CD14-positive monocyte (primary cell): ENCODE data around the gene MED7. TPM values are rescaled to one million over a fixed set of nuclear protein-coding genes. Genes with fewer than 3 reads are reported as not detected.

Source experiments
- DNase-seq, 3 donors: peaks; one replicate each; pipeline ENCODE4 v3.0.0-alpha.2; 2011 to 2022
- H2AFZ ChIP-seq: 2 replicates; pipeline ENCODE4 v1.6.0; 2012; ENCODE audit warnings: mild to moderate bottlenecking, low read depth, low read length, inconsistent platforms; ENCODE audit not compliant: insufficient read depth, poor library complexity, severe bottlenecking
- H3K27ac ChIP-seq, 2 donors: 1 replicate in 1 of 2; 2 replicates in 1 of 2; pipeline ENCODE4 v1.5.1; 2012 to 2013; ENCODE audit warnings: low read length in 2 of 2, control low read depth in 1 of 2, inconsistent platforms in 1 of 2, low read depth in 1 of 2, mild to moderate bottlenecking in 1 of 2
- H3K27me3 ChIP-seq, 2 donors: one replicate each; pipeline versions ENCODE4 v1.6.0 to v1.6.1; 2011 to 2013; ENCODE audit warnings: low read length in 2 of 2; ENCODE audit not compliant: control insufficient read depth in 2 of 2, insufficient read depth in 2 of 2
- H3K36me3 ChIP-seq, 2 donors: replicated peaks in 1 of 2; 1 replicate in 1 of 2; 2 replicates in 1 of 2; pipeline versions ENCODE4 v1.5.1 to v1.6.1; 2012 to 2013; ENCODE audit warnings: low read length in 2 of 2, control low read depth in 1 of 2, inconsistent platforms in 1 of 2, mild to moderate bottlenecking in 1 of 2; ENCODE audit not compliant: insufficient read depth in 2 of 2, control insufficient read depth in 1 of 2
- H3K4me1 ChIP-seq, 2 donors: 1 replicate in 1 of 2; 2 replicates in 1 of 2; pipeline versions ENCODE4 v1.5.1 to v1.6.1; 2012 to 2013; ENCODE audit warnings: low read length in 2 of 2, control low read depth in 1 of 2, inconsistent platforms in 1 of 2, mild to moderate bottlenecking in 1 of 2, moderate library complexity in 1 of 2; ENCODE audit not compliant: insufficient read depth in 2 of 2, control insufficient read depth in 1 of 2
- H3K4me2 ChIP-seq: replicated peaks from 2 replicates; pipeline ENCODE3; 2012; ENCODE audit warnings: low read length, moderate library complexity, mild to moderate bottlenecking; ENCODE audit not compliant: poor library complexity, severe bottlenecking; ENCODE audit errors: extremely low read depth
- H3K4me3 ChIP-seq, 3 experiments: fragments of 200-600 bp in 1 of 3; sonication (generic) in 1 of 3; replicated peaks in 1 of 3; 1 replicate in 2 of 3; 2 replicates in 1 of 3; pipeline ENCODE4 v1.5.1; 2011 to 2013; ENCODE audit warnings: low read length in 3 of 3, mild to moderate bottlenecking in 3 of 3, control low read depth in 2 of 3, low read depth in 2 of 3, inconsistent platforms in 1 of 3, moderate library complexity in 1 of 3
- H3K79me2 ChIP-seq: 2 replicates; pipeline ENCODE4 v1.6.0; 2012; ENCODE audit warnings: mild to moderate bottlenecking, control low read depth, inconsistent platforms, low read length, moderate library complexity; ENCODE audit not compliant: insufficient read depth
- H3K9ac ChIP-seq: 2 replicates; pipeline ENCODE4 v1.6.0; 2017; ENCODE audit warnings: low read length, mild to moderate bottlenecking; ENCODE audit not compliant: insufficient read depth, poor library complexity, severe bottlenecking
- H3K9me3 ChIP-seq, 2 donors: replicated peaks in 1 of 2; 1 replicate in 1 of 2; 2 replicates in 1 of 2; pipeline versions ENCODE4 v1.5.1 to v1.6.1; 2012 to 2013; ENCODE audit warnings: low read length in 2 of 2, control low read depth in 1 of 2; ENCODE audit not compliant: control insufficient read depth in 1 of 2, insufficient read depth in 1 of 2
- H4K20me1 ChIP-seq: 2 replicates; pipeline ENCODE4 v1.6.0; 2012; ENCODE audit warnings: mild to moderate bottlenecking, low read length, control low read depth, moderate library complexity; ENCODE audit not compliant: insufficient read depth
- H3K27ac Mint-ChIP-seq, 7 donors: one replicate each; pipeline ENCODE4 v1.8.0; 2020; ENCODE audit warnings: mild to moderate bottlenecking in 7 of 7, mixed read lengths in 7 of 7, moderate library complexity in 6 of 7, inconsistent platforms in 2 of 7
- H3K27me3 Mint-ChIP-seq, 3 donors: one replicate each; pipeline ENCODE4 v1.8.0; 2021 to 2022; ENCODE audit warnings: low read depth in 3 of 3, mild to moderate bottlenecking in 3 of 3, mixed read lengths in 3 of 3, moderate library complexity in 3 of 3, inconsistent platforms in 1 of 3
- H3K36me3 Mint-ChIP-seq, 2 donors: one replicate each; pipeline ENCODE4 v1.8.0; 2020; ENCODE audit warnings: mixed read lengths in 2 of 2, inconsistent platforms in 1 of 2, mild to moderate bottlenecking in 1 of 2
- H3K4me1 Mint-ChIP-seq: one replicate; pipeline ENCODE4 v1.8.0; 2020; ENCODE audit warnings: mild to moderate bottlenecking, mixed read lengths
- H3K4me3 Mint-ChIP-seq, 2 donors: one replicate each; pipeline ENCODE4 v1.8.0; 2020; ENCODE audit warnings: mild to moderate bottlenecking in 2 of 2, mixed read lengths in 2 of 2, moderate library complexity in 1 of 2
- H3K9me3 Mint-ChIP-seq, 7 donors: one replicate each; pipeline ENCODE4 v1.8.0; 2020 to 2022; ENCODE audit warnings: mixed read lengths in 7 of 7, mild to moderate bottlenecking in 6 of 7, moderate library complexity in 6 of 7, inconsistent platforms in 2 of 7
- WGBS: methylation state at CpG from one replicate; pipeline ENCODE4 v1.1.5; 2013; ENCODE audit warnings: missing lambda C conversion rate; ENCODE audit not compliant: insufficient coverage; 5-methylcytosine and 5-hydroxymethylcytosine counted together
- intact Hi-C, 2 donors: fragments of 100-400 bp; cut with micrococcal nuclease; formaldehyde crosslinking; loops; one replicate each; pipeline versions ENCODE4 v1.15.0 to v1.15.1; 2023
- polyA plus RNA-seq, 3 donors: library from polyadenylated mRNA; depleted of rRNA in 1 of 3; unstranded in 2 of 3; stranded (reverse) in 1 of 3; fragments of 300-500 nt in 2 of 3; fragments of >200 nt in 1 of 3; fragmentation: Illumina TruSeq in 2 of 3; gene quantifications; 1 replicate in 2 of 3; 2 replicates in 1 of 3; pipeline ENCODE4 v1.2.3, GENCODE V29; 2012 to 2021
- TF ChIP-seq, protein P1 (sequence below): fragments of 200-600 bp; IDR thresholded peaks from one replicate; pipeline ENCODE4 v1.8.0; 2022; ENCODE audit warnings: antibody characterized with exemption, mild to moderate bottlenecking

Gene MED7
- polyA plus RNA-seq, 3 donors: 5.9 to 13.0 (median 11.9) TPM

DNA sequence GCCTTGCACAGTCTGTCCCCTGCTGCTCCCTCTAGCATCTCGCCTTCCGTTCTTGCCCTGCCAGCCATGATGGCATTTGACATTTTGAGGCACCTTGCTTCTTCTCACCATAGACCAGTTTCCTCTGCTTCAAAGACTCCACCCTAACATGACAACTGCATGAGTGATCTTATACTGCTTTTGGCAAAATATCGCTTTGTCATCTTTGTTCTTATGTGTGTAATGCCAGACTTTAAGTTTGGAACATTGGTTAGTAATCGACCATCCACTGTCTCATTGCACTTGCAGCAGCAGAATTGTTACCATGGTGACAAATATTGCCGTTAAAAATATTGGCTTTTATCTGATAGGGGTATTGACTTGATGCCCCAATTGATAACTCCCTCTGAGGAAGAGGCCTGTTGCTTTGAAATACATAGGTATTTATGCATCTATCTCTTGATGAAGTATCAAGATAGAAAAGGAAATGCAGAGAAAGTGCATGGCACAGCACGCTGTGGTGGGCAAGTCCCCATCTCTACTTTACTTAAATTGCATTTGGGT, 16.6 kb upstream of the MED7 start:
- H3K9me3 ChIP-seq: no peaks in the 10 kb centered on the region
- no peaks in the 10 kb centered on the region for H3K4me1 ChIP-seq
- no peaks in the 10 kb centered on the region for H3K4me1 Mint-ChIP-seq
- peaks cover 0 to 2% (median 0%) of the 10 kb centered on the region in 7 donors for H3K9me3 Mint-ChIP-seq
- no peak overlapping the region for H3K27ac ChIP-seq
- H4K20me1 ChIP-seq: no peaks in the 10 kb centered on the region
- H3K4me3 ChIP-seq: no peak overlapping the region
- no peak overlapping the region for H2AFZ ChIP-seq
- peak overlapping the region in 1 of 7 donors; percentile 1 for H3K27ac Mint-ChIP-seq
- intact Hi-C loops: no loop called here
- no peaks in the 10 kb centered on the region for H3K36me3 Mint-ChIP-seq
- peaks cover 2 to 15% (median 9%) of the 10 kb centered on the region in 3 donors for H3K27me3 Mint-ChIP-seq
- TF ChIP-seq, protein P1, sequence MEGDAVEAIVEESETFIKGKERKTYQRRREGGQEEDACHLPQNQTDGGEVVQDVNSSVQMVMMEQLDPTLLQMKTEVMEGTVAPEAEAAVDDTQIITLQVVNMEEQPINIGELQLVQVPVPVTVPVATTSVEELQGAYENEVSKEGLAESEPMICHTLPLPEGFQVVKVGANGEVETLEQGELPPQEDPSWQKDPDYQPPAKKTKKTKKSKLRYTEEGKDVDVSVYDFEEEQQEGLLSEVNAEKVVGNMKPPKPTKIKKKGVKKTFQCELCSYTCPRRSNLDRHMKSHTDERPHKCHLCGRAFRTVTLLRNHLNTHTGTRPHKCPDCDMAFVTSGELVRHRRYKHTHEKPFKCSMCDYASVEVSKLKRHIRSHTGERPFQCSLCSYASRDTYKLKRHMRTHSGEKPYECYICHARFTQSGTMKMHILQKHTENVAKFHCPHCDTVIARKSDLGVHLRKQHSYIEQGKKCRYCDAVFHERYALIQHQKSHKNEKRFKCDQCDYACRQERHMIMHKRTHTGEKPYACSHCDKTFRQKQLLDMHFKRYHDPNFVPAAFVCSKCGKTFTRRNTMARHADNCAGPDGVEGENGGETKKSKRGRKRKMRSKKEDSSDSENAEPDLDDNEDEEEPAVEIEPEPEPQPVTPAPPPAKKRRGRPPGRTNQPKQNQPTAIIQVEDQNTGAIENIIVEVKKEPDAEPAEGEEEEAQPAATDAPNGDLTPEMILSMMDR: no peak
- 95% methylated on average over 2 of the region's 6 CpGs for WGBS
- no peak overlapping the region for H3K4me3 Mint-ChIP-seq
- H3K79me2 ChIP-seq: no peaks in the 10 kb centered on the region
- H3K27me3 ChIP-seq: no peaks in the 10 kb centered on the region
- no peak for DNase-seq
- no peak overlapping the region for H3K9ac ChIP-seq
- H3K4me2 ChIP-seq: no peak overlapping the region
- H3K36me3 ChIP-seq: no peaks in the 10 kb centered on the region

DNA sequence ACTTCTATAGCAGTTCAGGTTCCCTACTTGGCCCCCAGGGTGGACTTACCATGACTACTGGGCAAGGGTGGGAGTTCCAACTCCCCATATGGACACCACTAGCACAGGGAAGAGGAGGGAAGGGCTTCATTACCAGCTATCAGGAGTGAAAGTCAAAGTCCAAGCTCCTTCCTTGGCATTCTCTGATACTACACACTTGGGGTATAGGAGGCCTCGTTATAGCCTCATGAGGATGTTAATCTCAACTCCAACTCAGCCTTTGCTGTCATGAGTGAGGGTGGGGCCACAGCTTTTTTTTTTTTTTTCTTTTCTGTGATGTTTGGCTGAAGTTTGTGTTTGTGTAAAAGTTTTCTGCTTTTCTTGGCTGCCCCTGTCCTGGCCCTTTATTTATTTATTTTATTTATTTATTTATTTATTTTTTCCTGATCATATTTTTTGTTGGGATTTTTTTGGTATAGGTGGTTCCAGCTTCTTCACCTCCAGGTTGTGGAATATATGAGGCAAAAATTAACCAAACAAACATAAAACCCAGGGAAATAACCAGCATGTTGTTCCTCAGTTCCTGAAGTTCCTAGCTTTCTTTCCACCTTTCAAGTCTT, 14.7 kb upstream of the MED7 start:
- Histone ChIP-seq H3K36me3 (no peaks in the 10 kb centered on the region), H4K20me1 (no peaks in the 10 kb centered on the region), H3K9ac (no peak overlapping the region), H3K4me1 (no peaks in the 10 kb centered on the region), H3K4me3 (no peak overlapping the region), H3K9me3 (no peaks in the 10 kb centered on the region), H2AFZ (no peak overlapping the region), H3K27ac (no peak overlapping the region), H3K79me2 (no peaks in the 10 kb centered on the region), H3K4me2 (no peak overlapping the region), H3K27me3 (no peaks in the 10 kb centered on the region)
- Mint-ChIP-seq H3K27me3 (peaks cover 0 to 15% (median 5%) of the 10 kb centered on the region in 3 donors), H3K4me3 (no peak overlapping the region), H3K27ac (no peak overlapping the region), H3K9me3 (peaks cover 0 to 2% (median 0%) of the 10 kb centered on the region in 7 donors), H3K4me1 (no peaks in the 10 kb centered on the region), H3K36me3 (no peaks in the 10 kb centered on the region)
- no peak for DNase-seq
- no CpG with 5 or more reads among the region's 1 CpG for WGBS
- TF ChIP-seq, protein P1: no peak
- intact Hi-C loops: no loop called here
